Body of pancreas (tissue), 4 donors: ENCODE results near the gene GFRA3.

Experiments
- POLR2A ChIP-seq, 3 donors: fragments of 450-650 bp; IDR thresholded peaks; one replicate each; pipeline ENCODE4 v1.6.1; 2016; ENCODE audit warnings: antibody characterized with exemption in 3 of 3, mild to moderate bottlenecking in 2 of 3
- TF ChIP-seq, protein P1 (sequence below), 7 experiments: fragments of 450-650 bp in 4 of 7; fragments of 200-600 bp in 3 of 7; sonication (generic) in 3 of 7; IDR thresholded peaks; one replicate each; pipeline ENCODE4 v1.5.1; 2016 to 2019; ENCODE audit warnings: antibody characterized with exemption in 7 of 7

GRCh38 chr5:138212828-138213160 is 61.6 kb downstream of the GFRA3 start:
- TF ChIP-seq, protein P1, sequence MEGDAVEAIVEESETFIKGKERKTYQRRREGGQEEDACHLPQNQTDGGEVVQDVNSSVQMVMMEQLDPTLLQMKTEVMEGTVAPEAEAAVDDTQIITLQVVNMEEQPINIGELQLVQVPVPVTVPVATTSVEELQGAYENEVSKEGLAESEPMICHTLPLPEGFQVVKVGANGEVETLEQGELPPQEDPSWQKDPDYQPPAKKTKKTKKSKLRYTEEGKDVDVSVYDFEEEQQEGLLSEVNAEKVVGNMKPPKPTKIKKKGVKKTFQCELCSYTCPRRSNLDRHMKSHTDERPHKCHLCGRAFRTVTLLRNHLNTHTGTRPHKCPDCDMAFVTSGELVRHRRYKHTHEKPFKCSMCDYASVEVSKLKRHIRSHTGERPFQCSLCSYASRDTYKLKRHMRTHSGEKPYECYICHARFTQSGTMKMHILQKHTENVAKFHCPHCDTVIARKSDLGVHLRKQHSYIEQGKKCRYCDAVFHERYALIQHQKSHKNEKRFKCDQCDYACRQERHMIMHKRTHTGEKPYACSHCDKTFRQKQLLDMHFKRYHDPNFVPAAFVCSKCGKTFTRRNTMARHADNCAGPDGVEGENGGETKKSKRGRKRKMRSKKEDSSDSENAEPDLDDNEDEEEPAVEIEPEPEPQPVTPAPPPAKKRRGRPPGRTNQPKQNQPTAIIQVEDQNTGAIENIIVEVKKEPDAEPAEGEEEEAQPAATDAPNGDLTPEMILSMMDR (IDR thresholded peaks at IDR 0.05), result no peak
- no peak for TF ChIP-seq POLR2A (IDR thresholded peaks at IDR 0.05)
